Panc1 (cell line): Measurements from ENCODE around the gene ARHGEF7. TPM values are rescaled to one million over a fixed set of nuclear protein-coding genes. Genes with fewer than 3 reads are reported as not detected.

Source experiments
- ATAC-seq: fragments of 200-7000 bp; cut with Tn5 transposase; 2 replicates; pipeline ENCODE4 v1.9.1; 2020; ENCODE audit warnings: mild to moderate bottlenecking, moderate library complexity
- BruUV-seq: library from RNA; stranded (reverse); fragments of 400-500 nt; replicated peaks from 2 replicates; lab custom pipeline; 2021; lab: Mats Ljungman, UMichigan
- CTCF ChIA-PET: fragments of 300-600 bp; sonication (Branson Sonifier 250); formaldehyde crosslinking; loops from one replicate; lab custom pipeline; 2022; ENCODE audit warnings: antibody characterized with exemption; lab: Charles Lee
- POLR2A ChIA-PET: fragments of 300-600 bp; sonication (Branson Sonifier 250); formaldehyde crosslinking; loops from one replicate; lab custom pipeline; 2022; ENCODE audit warnings: antibody characterized with exemption; lab: Charles Lee
- DNase-seq: peaks from one replicate; pipeline ENCODE4 v3.0.0-alpha.2; 2010; ENCODE audit warnings: low read depth, low spot score
- H3K27ac ChIP-seq: 2 replicates; pipeline ENCODE4 v1.5.1; 2011; ENCODE audit warnings: mild to moderate bottlenecking, low read length, inconsistent platforms
- H3K27me3 ChIP-seq: fragments of 200-500 bp; sonication (Bioruptor generic); 2 replicates; pipeline ENCODE4 v1.6.0; 2014; ENCODE audit warnings: low read length, inconsistent platforms; ENCODE audit not compliant: control insufficient read depth, insufficient read depth
- H3K36me3 ChIP-seq: fragments of 200-500 bp; sonication (Bioruptor generic); 2 replicates; pipeline ENCODE4 v1.5.1; 2014; ENCODE audit warnings: inconsistent platforms, mild to moderate bottlenecking, low read length, moderate library complexity; ENCODE audit not compliant: control insufficient read depth, insufficient read depth
- H3K4me1 ChIP-seq: 2 replicates; pipeline ENCODE4 v1.5.1; 2011; ENCODE audit warnings: inconsistent platforms, mild to moderate bottlenecking, low read length, moderate library complexity; ENCODE audit not compliant: control insufficient read depth, insufficient read depth
- H3K4me3 ChIP-seq, 2 experiments: 2 replicates each; pipeline ENCODE4 v1.5.1; 2011 to 2012; ENCODE audit warnings: low read depth in 2 of 2, low read length in 2 of 2, mild to moderate bottlenecking in 2 of 2, inconsistent platforms in 1 of 2, moderate library complexity in 1 of 2
- H3K9me3 ChIP-seq: fragments of 200-500 bp; sonication (Bioruptor generic); 2 replicates; pipeline ENCODE4 v1.5.1; 2014; ENCODE audit warnings: low read depth, mild to moderate bottlenecking, inconsistent platforms, low read length, moderate library complexity; ENCODE audit not compliant: control insufficient read depth, insufficient read depth
- CTCF ChIP-seq: fragments of 450-650 bp; IDR thresholded peaks from 2 replicates; pipeline ENCODE4 v1.5.1; 2017; ENCODE audit warnings: mild to moderate bottlenecking
- POLR2AphosphoS5 ChIP-seq: IDR thresholded peaks from 2 replicates; pipeline ENCODE4 v1.6.1; 2012; ENCODE audit warnings: mild to moderate bottlenecking, low read depth, low read length, moderate library complexity
- SIN3A ChIP-seq: IDR thresholded peaks from 2 replicates; pipeline ENCODE4 v1.6.1; 2012; ENCODE audit warnings: low read depth, mild to moderate bottlenecking, low read length, moderate library complexity, borderline replicate concordance; ENCODE audit not compliant: insufficient read depth
- TCF7L2 ChIP-seq: IDR thresholded peaks from 2 replicates; pipeline ENCODE4 v1.6.1; 2011; ENCODE audit warnings: mild to moderate bottlenecking, low read depth, low read length, inconsistent platforms
- in situ Hi-C: cut with HindIII; loops from 2 replicates; pipeline ENCODE4 v1.10.0; 2016; ENCODE audit warnings: low sequenced_read_pairs, low pct_unique_long_range_greater_than_20kb
- intact Hi-C: fragments of 100-400 bp; cut with micrococcal nuclease; formaldehyde crosslinking; loops from one replicate; pipeline ENCODE4 v1.10.0; 2022; ENCODE audit not compliant: unreplicated experiment
- total RNA-seq: library from RNA; stranded (reverse); gene quantifications from one replicate; pipeline ENCODE4 v1.2.1, GENCODE V29; 2021; ENCODE audit not compliant: unreplicated experiment
- TF ChIP-seq, protein P1 (sequence below), 2 experiments: IDR thresholded peaks; 2 replicates each; pipeline ENCODE4 v1.6.1; 2011 to 2012; ENCODE audit warnings: low read depth in 2 of 2, control low read depth in 1 of 2, low read length in 1 of 2, mild to moderate bottlenecking in 1 of 2, moderate library complexity in 1 of 2; ENCODE audit not compliant: insufficient read depth in 1 of 2

Gene ARHGEF7
- total RNA-seq, 1 experiment from 2014 or later, result 36.4 TPM

DNA sequence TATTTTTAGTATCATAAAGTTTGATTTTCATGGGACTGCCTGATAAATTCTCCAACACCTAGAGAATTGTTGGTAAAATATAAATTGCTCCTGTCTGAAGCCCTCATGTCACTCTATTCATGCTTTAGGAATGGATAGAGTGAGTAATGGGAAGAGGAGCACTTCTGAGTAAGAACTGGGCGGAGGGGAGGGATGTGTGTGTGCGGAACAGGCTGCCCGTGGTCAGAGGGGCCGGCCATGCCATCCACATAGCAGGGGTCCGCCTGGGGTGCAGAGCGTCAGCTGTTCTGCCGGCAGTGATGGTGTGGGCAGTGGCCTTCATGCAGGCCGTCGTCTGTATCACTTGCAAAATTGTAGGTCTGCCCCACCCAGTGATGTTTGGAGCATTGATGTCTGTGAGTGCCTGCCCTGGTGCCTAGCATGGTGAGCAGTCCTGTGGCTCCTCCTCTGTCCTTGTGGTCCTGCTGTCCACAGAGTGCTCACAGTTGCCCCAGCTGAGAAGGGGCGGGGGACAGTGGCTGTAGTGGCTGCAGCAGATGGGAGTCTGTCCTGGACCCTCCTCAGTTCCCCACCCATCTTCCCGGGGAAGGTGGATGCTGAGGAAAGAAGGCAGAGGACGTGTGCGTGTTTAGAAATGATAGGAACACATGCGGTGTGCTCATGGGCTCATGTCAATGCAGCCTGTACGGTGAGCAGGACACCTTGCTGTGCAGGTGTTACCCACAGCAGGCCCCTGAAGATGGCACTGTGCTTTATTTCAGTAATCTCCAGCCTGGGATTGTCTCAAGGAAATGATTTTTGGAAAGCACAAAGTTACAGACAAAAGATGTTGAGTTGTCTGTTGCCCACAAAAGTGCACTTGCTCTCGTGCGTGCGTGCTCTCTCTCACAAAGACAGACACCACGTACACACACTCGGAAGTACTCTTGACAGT, 155.9 kb downstream of the ARHGEF7 start:
- CTCF ChIA-PET, result no interaction called here
- Histone ChIP-seq H3K27ac (no peak overlapping the region), H3K9me3 (no peaks in the 10 kb centered on the region), H3K36me3 (no peaks in the 10 kb centered on the region), H3K4me3 (no peak overlapping the region), H3K27me3 (no peaks in the 10 kb centered on the region), H3K4me1 (no peaks in the 10 kb centered on the region)
- no TSS peak for BruUV-seq
- DNase-seq (no peak), ATAC-seq (no peak)
- intact Hi-C loops (no loop called here), in situ Hi-C loops (no loop called here)
- no peak for TF ChIP-seq SIN3A
- no peak for TF ChIP-seq CTCF
- TF ChIP-seq TCF7L2, result no peak
- TF ChIP-seq, protein P1, sequence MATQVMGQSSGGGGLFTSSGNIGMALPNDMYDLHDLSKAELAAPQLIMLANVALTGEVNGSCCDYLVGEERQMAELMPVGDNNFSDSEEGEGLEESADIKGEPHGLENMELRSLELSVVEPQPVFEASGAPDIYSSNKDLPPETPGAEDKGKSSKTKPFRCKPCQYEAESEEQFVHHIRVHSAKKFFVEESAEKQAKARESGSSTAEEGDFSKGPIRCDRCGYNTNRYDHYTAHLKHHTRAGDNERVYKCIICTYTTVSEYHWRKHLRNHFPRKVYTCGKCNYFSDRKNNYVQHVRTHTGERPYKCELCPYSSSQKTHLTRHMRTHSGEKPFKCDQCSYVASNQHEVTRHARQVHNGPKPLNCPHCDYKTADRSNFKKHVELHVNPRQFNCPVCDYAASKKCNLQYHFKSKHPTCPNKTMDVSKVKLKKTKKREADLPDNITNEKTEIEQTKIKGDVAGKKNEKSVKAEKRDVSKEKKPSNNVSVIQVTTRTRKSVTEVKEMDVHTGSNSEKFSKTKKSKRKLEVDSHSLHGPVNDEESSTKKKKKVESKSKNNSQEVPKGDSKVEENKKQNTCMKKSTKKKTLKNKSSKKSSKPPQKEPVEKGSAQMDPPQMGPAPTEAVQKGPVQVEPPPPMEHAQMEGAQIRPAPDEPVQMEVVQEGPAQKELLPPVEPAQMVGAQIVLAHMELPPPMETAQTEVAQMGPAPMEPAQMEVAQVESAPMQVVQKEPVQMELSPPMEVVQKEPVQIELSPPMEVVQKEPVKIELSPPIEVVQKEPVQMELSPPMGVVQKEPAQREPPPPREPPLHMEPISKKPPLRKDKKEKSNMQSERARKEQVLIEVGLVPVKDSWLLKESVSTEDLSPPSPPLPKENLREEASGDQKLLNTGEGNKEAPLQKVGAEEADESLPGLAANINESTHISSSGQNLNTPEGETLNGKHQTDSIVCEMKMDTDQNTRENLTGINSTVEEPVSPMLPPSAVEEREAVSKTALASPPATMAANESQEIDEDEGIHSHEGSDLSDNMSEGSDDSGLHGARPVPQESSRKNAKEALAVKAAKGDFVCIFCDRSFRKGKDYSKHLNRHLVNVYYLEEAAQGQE (IDR thresholded peaks at IDR 0.05; ENCODE audit: insufficient read depth in 1 of 2, low read depth in 2 of 2, low read length in 1 of 2), result no peak
- no peak for TF ChIP-seq POLR2AphosphoS5
- POLR2A ChIA-PET, result no interaction called here

DNA sequence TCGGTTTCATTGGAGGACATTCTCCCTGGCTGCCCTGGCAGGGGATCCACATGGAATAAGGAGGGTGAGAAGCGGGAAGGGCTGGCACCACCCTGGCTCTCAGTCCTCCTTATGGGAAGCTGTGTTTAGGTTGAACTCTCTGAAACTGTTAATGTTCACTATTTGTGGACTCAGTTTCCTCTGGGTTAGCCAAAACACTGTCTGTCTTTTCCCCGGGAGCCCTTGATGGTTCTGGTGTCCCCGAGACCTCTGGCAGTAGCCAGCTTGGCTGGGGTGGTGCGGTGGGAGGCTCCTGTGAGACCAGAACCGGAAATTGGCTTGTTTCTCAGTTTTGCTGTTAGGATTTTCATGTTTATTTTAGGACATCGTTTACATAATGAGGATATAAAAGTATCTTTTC, 157.0 kb downstream of the ARHGEF7 start:
- intact Hi-C loops (no loop called here), in situ Hi-C loops (no loop called here)
- H3K9me3 ChIP-seq, result no peaks in the 10 kb centered on the region
- TF ChIP-seq CTCF (no peak), TCF7L2 (no peak), POLR2AphosphoS5 (no peak), SIN3A (no peak)
- TF ChIP-seq, protein P1 (IDR thresholded peaks at IDR 0.05; ENCODE audit: insufficient read depth in 1 of 2, low read depth in 2 of 2, low read length in 1 of 2), result no peak
- CTCF ChIA-PET, result no interaction called here
- no peak overlapping the region for H3K27ac ChIP-seq
- H3K36me3 ChIP-seq, result no peaks in the 10 kb centered on the region
- H3K4me3 ChIP-seq, result no peak overlapping the region
- H3K27me3 ChIP-seq, result no peaks in the 10 kb centered on the region
- no peaks in the 10 kb centered on the region for H3K4me1 ChIP-seq
- POLR2A ChIA-PET, result no interaction called here
- BruUV-seq, result no TSS peak
- DNase-seq (no peak), ATAC-seq (no peak)
